Measurements from ENCODE around the gene UCK2. TPM values are rescaled to one million over a fixed set of nuclear protein-coding genes. Genes with fewer than 3 reads are reported as not detected.

Gene UCK2
- total and polyA plus RNA-seq, 2 experiments from 2014 or later: 101 to 149 TPM

GRCh38 chr1:165884690-165885304 lies 57.4 kb downstream of the UCK2 start:
- H3K4me2 ChIP-seq: no peak overlapping the region
- no peak overlapping the region for H3K4me3 ChIP-seq
- no peaks in the 10 kb centered on the region for H3K27me3 ChIP-seq (ENCODE audit: insufficient read depth)
- H3K9me2 ChIP-seq (ENCODE audit: insufficient read depth): no peaks in the 10 kb centered on the region
- H3K36me3 ChIP-seq (ENCODE audit: insufficient read depth): no peaks in the 10 kb centered on the region
- 0 out of 2 replicates have a peak overlapping the region, but pooled peaks have one; percentile 63 for H3K27ac ChIP-seq (ENCODE audit: low read depth)
- no peak overlapping the region for H2AFZ ChIP-seq
- ATAC-seq (peak; percentile 18; the same call in 2 of the 3 replicates), DNase-seq (ENCODE audit: low spot score) (no peak)
- Mint-ChIP-seq H3K4me3 (no peak overlapping the region), H3K27ac (no peak overlapping the region; the same call in 1 of the 2 replicates), H3K27me3 (ENCODE audit: insufficient read depth, low read depth, poor library complexity) (peaks cover 4% of the 10 kb centered on the region), H3K36me3 (ENCODE audit: low read depth) (peaks cover 10% of the 10 kb centered on the region; the same call in 2 of the 3 replicates), H3K9me3 (no peaks in the 10 kb centered on the region), H3K4me1 (peaks cover 52% of the 10 kb centered on the region)
- no peak for TF ChIP-seq STAT1 (IDR thresholded peaks at IDR 0.05; ENCODE audit: unreplicated experiment)
- H3F3A ChIP-seq (replicated peaks; ENCODE audit: low read depth): no peaks in the 10 kb centered on the region
- peaks cover 35% of the 10 kb centered on the region for H3K4me1 ChIP-seq (ENCODE audit: insufficient read depth)
- H4K20me1 ChIP-seq (replicated peaks; ENCODE audit: insufficient read depth): peaks cover 76% of the 10 kb centered on the region
- peaks cover 100% of the 10 kb centered on the region for H3K79me2 ChIP-seq (replicated peaks; ENCODE audit: insufficient read depth)

GRCh38 chr1:165885305-165885694 lies 57.9 kb downstream of the UCK2 start:
- Mint-ChIP-seq H3K27ac (no peak overlapping the region), H3K4me1 (peaks cover 47% of the 10 kb centered on the region), H3K9me3 (no peaks in the 10 kb centered on the region), H3K27me3 (ENCODE audit: insufficient read depth, low read depth, poor library complexity) (peaks cover 4% of the 10 kb centered on the region), H3K36me3 (ENCODE audit: low read depth) (peaks cover 15% of the 10 kb centered on the region), H3K4me3 (no peak overlapping the region)
- DNase-seq (ENCODE audit: low spot score) (no peak), ATAC-seq (no peak)
- Histone ChIP-seq H3K4me3 (no peak overlapping the region), H2AFZ (no peak overlapping the region), H3K4me2 (no peak overlapping the region), H3K36me3 (ENCODE audit: insufficient read depth) (no peaks in the 10 kb centered on the region), H3K4me1 (ENCODE audit: insufficient read depth) (peaks cover 33% of the 10 kb centered on the region), H4K20me1 (replicated peaks; ENCODE audit: insufficient read depth) (peaks cover 76% of the 10 kb centered on the region), H3K79me2 (replicated peaks; ENCODE audit: insufficient read depth) (peaks cover 100% of the 10 kb centered on the region), H3K9me2 (ENCODE audit: insufficient read depth) (no peaks in the 10 kb centered on the region), H3K27me3 (ENCODE audit: insufficient read depth) (no peaks in the 10 kb centered on the region), H3K27ac (ENCODE audit: low read depth) (no peak overlapping the region), H3F3A (replicated peaks; ENCODE audit: low read depth) (no peaks in the 10 kb centered on the region)
- TF ChIP-seq, protein P1, sequence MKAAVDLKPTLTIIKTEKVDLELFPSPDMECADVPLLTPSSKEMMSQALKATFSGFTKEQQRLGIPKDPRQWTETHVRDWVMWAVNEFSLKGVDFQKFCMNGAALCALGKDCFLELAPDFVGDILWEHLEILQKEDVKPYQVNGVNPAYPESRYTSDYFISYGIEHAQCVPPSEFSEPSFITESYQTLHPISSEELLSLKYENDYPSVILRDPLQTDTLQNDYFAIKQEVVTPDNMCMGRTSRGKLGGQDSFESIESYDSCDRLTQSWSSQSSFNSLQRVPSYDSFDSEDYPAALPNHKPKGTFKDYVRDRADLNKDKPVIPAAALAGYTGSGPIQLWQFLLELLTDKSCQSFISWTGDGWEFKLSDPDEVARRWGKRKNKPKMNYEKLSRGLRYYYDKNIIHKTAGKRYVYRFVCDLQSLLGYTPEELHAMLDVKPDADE (IDR thresholded peaks at IDR 0.05): no peak
- TF ChIP-seq EZH2phosphoT487 (IDR thresholded peaks at IDR 0.05; ENCODE audit: unreplicated experiment) (no peak), ZNF462 (CRISPR knock-in tag; IDR thresholded peaks at IDR 0.05) (no peak), CREB1 (CRISPR knock-in tag; IDR thresholded peaks at IDR 0.05; ENCODE audit: low read depth) (no peak), ZNF114 (CRISPR knock-in tag; IDR thresholded peaks at IDR 0.05) (no peak), EZH2 (IDR thresholded peaks at IDR 0.05; ENCODE audit: low read depth, unreplicated experiment) (no peak), ZNF331 (CRISPR knock-in tag; IDR thresholded peaks at IDR 0.05; ENCODE audit: low read depth) (no peak), POLR2AphosphoS5 (IDR thresholded peaks at IDR 0.05; ENCODE audit: low read depth) (no peak)
- TF ChIP-seq, protein P2, sequence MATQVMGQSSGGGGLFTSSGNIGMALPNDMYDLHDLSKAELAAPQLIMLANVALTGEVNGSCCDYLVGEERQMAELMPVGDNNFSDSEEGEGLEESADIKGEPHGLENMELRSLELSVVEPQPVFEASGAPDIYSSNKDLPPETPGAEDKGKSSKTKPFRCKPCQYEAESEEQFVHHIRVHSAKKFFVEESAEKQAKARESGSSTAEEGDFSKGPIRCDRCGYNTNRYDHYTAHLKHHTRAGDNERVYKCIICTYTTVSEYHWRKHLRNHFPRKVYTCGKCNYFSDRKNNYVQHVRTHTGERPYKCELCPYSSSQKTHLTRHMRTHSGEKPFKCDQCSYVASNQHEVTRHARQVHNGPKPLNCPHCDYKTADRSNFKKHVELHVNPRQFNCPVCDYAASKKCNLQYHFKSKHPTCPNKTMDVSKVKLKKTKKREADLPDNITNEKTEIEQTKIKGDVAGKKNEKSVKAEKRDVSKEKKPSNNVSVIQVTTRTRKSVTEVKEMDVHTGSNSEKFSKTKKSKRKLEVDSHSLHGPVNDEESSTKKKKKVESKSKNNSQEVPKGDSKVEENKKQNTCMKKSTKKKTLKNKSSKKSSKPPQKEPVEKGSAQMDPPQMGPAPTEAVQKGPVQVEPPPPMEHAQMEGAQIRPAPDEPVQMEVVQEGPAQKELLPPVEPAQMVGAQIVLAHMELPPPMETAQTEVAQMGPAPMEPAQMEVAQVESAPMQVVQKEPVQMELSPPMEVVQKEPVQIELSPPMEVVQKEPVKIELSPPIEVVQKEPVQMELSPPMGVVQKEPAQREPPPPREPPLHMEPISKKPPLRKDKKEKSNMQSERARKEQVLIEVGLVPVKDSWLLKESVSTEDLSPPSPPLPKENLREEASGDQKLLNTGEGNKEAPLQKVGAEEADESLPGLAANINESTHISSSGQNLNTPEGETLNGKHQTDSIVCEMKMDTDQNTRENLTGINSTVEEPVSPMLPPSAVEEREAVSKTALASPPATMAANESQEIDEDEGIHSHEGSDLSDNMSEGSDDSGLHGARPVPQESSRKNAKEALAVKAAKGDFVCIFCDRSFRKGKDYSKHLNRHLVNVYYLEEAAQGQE (IDR thresholded peaks at IDR 0.05; ENCODE audit: unreplicated experiment): no peak
